ENCODE data around the gene BICDL1. TPM values are rescaled to one million over a fixed set of nuclear protein-coding genes. Genes with fewer than 3 reads are reported as not detected.

BICDL1 gene
- total RNA-seq, result not detected in 2 replicates

GRCh38 chr12:119988472-119989360, at the start of gene BICDL1:
BICDL1 (plus strand) TSS chr12:119989236; CDS start chr12:119989869, 633 bp downstream.

GRCh38 chr12:120116441-120116791, 127.4 kb downstream of the BICDL1 start, which contains the start of gene RAB35:
RAB35 (minus strand) TSS chr12:120116753; CDS start chr12:120116650, 103 bp downstream.

Small RNA genes within 50 kb of the gene (small RNA-seq; reads per million reads assigned to genes)
- not detected for gene AC004812.1

Other genes starting within 250 kb of the BICDL1 start
- 32.6 and 33.6 TPM in 2 replicates for gene CIT, start 111.9 kb upstream of the BICDL1 start, total RNA-seq
- gene RAB35, start 127.5 kb downstream of the BICDL1 start, total RNA-seq, result 25.1 and 26.0 TPM in 2 replicates
- gene GCN1, start 205.5 kb downstream of the BICDL1 start, total RNA-seq, result 96.1 and 104 TPM in 2 replicates
- 2,684 and 3,913 TPM in 2 replicates for gene RPLP0, start 211.9 kb downstream of the BICDL1 start, total RNA-seq